GM12878 (cell line): ENCODE data around the gene CCDC88C. TPM values are rescaled to one million over a fixed set of nuclear protein-coding genes. Genes with fewer than 3 reads are reported as not detected.

ENCODE experiments used
- ATF7 ChIP-seq: fragments of 450-650 bp; IDR thresholded peaks from 2 replicates; pipeline ENCODE4 v1.6.1; 2016; ENCODE audit warnings: low read depth, mild to moderate bottlenecking
- BACH1 ChIP-seq: fragments of 450-650 bp; IDR thresholded peaks from 2 replicates; pipeline ENCODE4 v1.6.1; 2017; ENCODE audit warnings: mild to moderate bottlenecking, borderline replicate concordance
- BRCA1 ChIP-seq: IDR thresholded peaks from 2 replicates; pipeline ENCODE4 v1.6.1; 2011; ENCODE audit warnings: low read depth, low read length, improper control_type of control experiment
- CBFB ChIP-seq: IDR thresholded peaks from 2 replicates; pipeline ENCODE4 v1.6.1; 2016; ENCODE audit warnings: antibody characterized with exemption, low read depth
- CEBPZ ChIP-seq: fragments of 150-350 bp; IDR thresholded peaks from 2 replicates; pipeline ENCODE4 v1.6.1; 2016; ENCODE audit warnings: low read depth, low read length
- DPF2 ChIP-seq: fragments of 450-650 bp; IDR thresholded peaks from 2 replicates; pipeline ENCODE4 v1.6.1; 2017; ENCODE audit warnings: mild to moderate bottlenecking
- ETV6 ChIP-seq, 2 experiments: fragments of 450-650 bp in 1 of 2; IDR thresholded peaks in 1 of 2; conservative IDR thresholded peaks in 1 of 2; 2 replicates each; pipeline ENCODE4 v1.6.1; 2014; ENCODE audit warnings: antibody characterized with exemption in 1 of 2, borderline replicate concordance in 1 of 2, low read depth in 1 of 2, mild to moderate bottlenecking in 1 of 2, moderate library complexity in 1 of 2
- EZH2 ChIP-seq: IDR thresholded peaks from 2 replicates; pipeline ENCODE4 v1.6.1; 2012; ENCODE audit warnings: low read depth, mild to moderate bottlenecking, control low read depth, inconsistent platforms, low read length, borderline replicate concordance; ENCODE audit not compliant: control insufficient read depth
- IRF3 ChIP-seq: fragments of 450-650 bp; IDR thresholded peaks from 2 replicates; pipeline ENCODE4 v1.6.1; 2014; ENCODE audit warnings: mild to moderate bottlenecking
- JUND ChIP-seq: IDR thresholded peaks from 2 replicates; pipeline ENCODE4 v1.6.1; 2012; ENCODE audit warnings: low read depth, mild to moderate bottlenecking, low read length, improper control_type of control experiment, moderate library complexity
- MEF2B ChIP-seq: fragments of 450-650 bp; IDR thresholded peaks from 2 replicates; pipeline ENCODE4 v1.6.1; 2018; ENCODE audit warnings: mild to moderate bottlenecking, moderate library complexity; ENCODE audit not compliant: partially characterized antibody, poor library complexity, severe bottlenecking
- NBN ChIP-seq: fragments of 450-650 bp; IDR thresholded peaks from 2 replicates; pipeline ENCODE4 v1.6.1; 2016
- NR2C1 ChIP-seq: fragments of 450-650 bp; IDR thresholded peaks from 2 replicates; pipeline ENCODE4 v1.6.1; 2017; ENCODE audit warnings: antibody characterized with exemption, mild to moderate bottlenecking, moderate library complexity
- NRF1 ChIP-seq: conservative IDR thresholded peaks from 2 replicates; pipeline ENCODE4 v1.6.1; 2011; ENCODE audit warnings: mild to moderate bottlenecking, low read depth, low read length, improper control_type of control experiment
- SREBF1 ChIP-seq: IDR thresholded peaks from 2 replicates; pipeline ENCODE4 v1.6.1; 2012; ENCODE audit warnings: mild to moderate bottlenecking, low read length
- STAT3 ChIP-seq: IDR thresholded peaks from 2 replicates; pipeline ENCODE4 v1.6.1; 2011; ENCODE audit warnings: low read depth, low read length, improper control_type of control experiment
- TCF3 ChIP-seq: IDR thresholded peaks from 2 replicates; pipeline ENCODE4 v1.6.1; 2012; ENCODE audit warnings: low read depth, mild to moderate bottlenecking, low read length, borderline replicate concordance; ENCODE audit not compliant: insufficient read depth
- ZBTB40 ChIP-seq: fragments of 450-650 bp; IDR thresholded peaks from 2 replicates; pipeline ENCODE4 v1.6.1; 2016; ENCODE audit warnings: mild to moderate bottlenecking, moderate library complexity, borderline replicate concordance
- ZNF217 ChIP-seq: fragments of 450-650 bp; IDR thresholded peaks from 2 replicates; pipeline ENCODE4 v1.6.1; 2017; ENCODE audit warnings: antibody characterized with exemption, mild to moderate bottlenecking
- ZNF622 ChIP-seq: fragments of 450-650 bp; IDR thresholded peaks from 2 replicates; pipeline ENCODE4 v1.6.1; 2017; ENCODE audit warnings: mild to moderate bottlenecking, inconsistent platforms
- polyA plus RNA-seq, 11 experiments: library from polyadenylated mRNA; depleted of rRNA in 4 of 11; unstranded in 6 of 11; stranded (reverse) in 5 of 11; fragments of >200 nt; fragmentation: Nextera tagmentation in 4 of 11; fragmentation: Illumina TruSeq in 1 of 11; extraction: Ambion mirVana in 4 of 11; extraction: Trizol in 1 of 11; gene quantifications; 1 replicate in 1 of 11; 2 replicates in 10 of 11; pipeline versions ENCODE4 v1.2.1 to v1.2.3, GENCODE V29; 2011 to 2016; ENCODE audit warnings: inconsistent platforms in 2 of 11, missing spikeins in 2 of 11, low read depth in 1 of 11
- total RNA-seq, 4 experiments: library from RNA; depleted of rRNA in 3 of 4; stranded (reverse); fragments of >200 nt in 3 of 4; fragmentation: Illumina TruSeq in 1 of 4; extraction: Trizol in 1 of 4; gene quantifications; 2 replicates each; pipeline versions ENCODE4 v1.2.1 to v1.2.3, GENCODE V29; 2013 to 2021

CCDC88C gene
- total and polyA plus RNA-seq, 10 of the 15 experiments (the other 5 are each of a cell fraction or from before 2014, with no cell fraction given), result 4.0 to 79.6 (median 36.6) TPM

- TF ChIP-seq MEF2B (no peak), BACH1 (no peak), STAT3 (no peak), ZNF217 (no peak), SREBF1 (no peak), ATF7 (no peak; the same call in 1 of the 2 replicates), ETV6 (conservative IDR thresholded peaks at IDR 0.05 in 1 of 2, IDR thresholded peaks at IDR 0.05 in 1 of 2; ENCODE audit: borderline replicate concordance in 1 of 2, low read depth in 1 of 2) (peak in 1 of 2 experiments; percentile 30; a peak in 1 of 4 replicates), CEBPZ (no peak), CBFB (no peak), ZBTB40 (peak; percentile 52; the same call in 1 of the 2 replicates), NRF1 (no peak), NBN (peak; percentile 94), NR2C1 (peak; percentile 37; the same call in 1 of the 2 replicates), DPF2 (no peak), BRCA1 (no peak), ZNF622 (no peak), JUND (no peak), EZH2 (no peak), IRF3 (no peak), TCF3 (peak; percentile 92)
Measured at GRCh38 chr14:91396959-91397815, 20.4 kb downstream of the CCDC88C start (continued).
